ENCODE data around the gene FUCA1.
"Not testable (repeated sequence)": the region's sequence is repeated elsewhere in the genome, so short reads cannot be mapped to it uniquely, and the experiment has no call there.

The FUCA1 gene

DNA sequence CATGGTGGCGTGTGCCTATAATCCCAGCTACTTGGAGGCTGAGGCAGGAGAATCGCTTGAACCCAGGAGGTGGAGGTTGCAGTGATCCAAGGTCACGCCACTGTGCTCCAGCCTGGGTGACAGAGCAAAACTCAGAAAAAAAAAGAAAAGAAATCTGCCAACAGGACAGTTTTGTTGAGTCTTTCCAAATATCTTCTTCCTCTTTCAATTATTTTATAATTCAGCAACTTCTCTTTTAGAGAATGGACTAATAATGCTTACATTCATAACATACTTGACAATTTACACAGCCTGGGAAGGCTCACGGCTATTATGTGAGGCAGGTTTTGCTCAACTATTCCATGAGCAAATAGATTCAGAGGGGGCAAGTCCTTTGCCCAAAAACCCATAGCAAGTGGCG is 27.0 kb upstream of the FUCA1 start:
- DNase-seq: no peak

DNA sequence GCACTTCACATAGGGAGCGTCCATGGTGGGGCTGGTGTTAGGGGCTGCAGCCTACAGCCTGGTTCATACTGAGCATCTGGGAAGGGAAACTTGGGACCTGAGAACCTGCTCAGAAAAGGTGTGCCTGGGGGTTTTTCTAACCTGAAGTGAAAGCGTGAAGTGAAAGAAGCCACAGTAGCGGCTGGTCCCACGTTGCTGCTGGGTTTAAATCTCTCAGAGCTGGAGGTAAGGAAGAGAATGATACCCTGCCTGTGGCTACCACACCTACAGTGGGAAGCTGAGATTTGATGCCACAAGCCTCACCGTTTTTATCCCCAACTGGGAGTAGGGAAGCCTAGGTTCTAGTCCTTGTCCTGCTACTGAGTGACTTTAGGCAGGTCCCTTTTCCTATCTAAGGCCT is 21.0 kb upstream of the FUCA1 start:
- DNase-seq: no peak

DNA sequence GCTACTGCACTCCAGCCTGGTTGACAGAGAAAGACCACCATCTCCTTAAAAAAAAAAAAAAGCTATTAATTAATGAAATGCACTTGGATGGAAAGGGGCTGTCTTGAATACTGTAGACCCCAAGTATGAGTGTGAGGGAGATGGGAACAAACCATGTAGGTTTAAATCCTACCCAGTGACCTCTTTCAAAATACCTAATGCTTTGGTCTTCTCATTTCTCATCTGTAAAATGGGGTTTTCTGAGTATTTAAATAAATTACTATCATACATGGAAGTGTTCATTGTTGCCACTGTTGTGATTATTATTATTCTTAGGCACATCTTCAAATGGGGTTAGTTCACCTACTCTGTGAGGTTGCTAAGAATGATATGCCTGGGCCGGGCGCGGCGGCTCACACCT is 17.1 kb upstream of the FUCA1 start:
- no peak for DNase-seq

DNA sequence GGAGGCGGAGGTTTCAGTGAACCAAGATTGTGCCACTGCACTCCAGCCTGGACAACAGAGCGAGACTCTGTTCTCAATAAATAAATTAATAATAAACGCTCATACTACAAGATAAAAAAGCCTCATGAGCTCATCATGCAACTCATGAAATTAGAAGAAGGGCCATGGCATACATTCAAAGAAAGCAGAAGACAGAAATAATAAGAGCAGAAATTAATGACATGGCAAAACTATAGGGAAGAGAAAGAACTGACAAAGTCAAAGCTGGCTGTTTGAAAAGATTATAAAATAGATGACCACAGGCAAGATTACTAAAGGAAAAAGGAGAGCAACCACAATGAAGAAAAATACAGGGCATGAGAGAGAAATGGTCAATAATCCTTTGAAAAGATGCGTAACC is 14.7 kb upstream of the FUCA1 start:
- no peak for DNase-seq

DNA sequence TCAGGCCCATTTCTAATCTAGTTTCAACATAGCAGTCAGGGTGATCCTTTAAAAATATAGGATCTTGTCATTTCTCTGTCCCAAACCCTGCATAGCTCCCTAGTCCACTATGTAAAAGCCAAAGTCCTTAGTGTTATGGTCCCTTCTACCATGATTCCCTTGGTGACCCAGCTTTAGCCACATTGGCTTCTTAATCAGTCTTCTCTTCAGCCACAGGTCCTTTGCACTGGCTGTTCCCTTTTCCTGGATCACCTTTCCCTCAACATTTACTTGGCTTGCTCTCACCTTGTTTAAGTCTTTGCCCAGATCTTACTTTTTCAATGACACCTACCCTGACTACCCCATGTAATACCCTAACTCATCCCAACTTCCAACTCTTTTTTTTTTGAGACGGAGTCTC is 11.7 kb upstream of the FUCA1 start:
- DNase-seq: no peak

DNA sequence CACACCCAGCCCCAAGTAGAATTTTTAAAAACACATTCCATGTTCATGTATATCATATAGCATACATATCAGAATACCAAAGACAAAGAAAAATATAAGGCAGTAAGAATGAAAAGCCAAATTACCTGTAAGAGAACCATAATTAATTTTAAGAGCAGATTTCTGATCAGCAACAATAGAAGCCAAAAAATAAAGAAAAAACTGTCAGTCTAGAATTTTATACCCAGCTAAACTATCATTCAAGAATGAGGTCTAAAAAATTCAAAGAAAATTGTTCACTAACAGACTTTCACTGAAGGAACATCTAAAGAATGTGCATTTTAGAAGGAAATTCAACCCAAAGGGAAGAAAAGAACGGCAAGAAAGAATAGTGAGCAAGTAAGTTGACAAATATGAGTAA is 10.6 kb upstream of the FUCA1 start:
- no peak for DNase-seq

DNA sequence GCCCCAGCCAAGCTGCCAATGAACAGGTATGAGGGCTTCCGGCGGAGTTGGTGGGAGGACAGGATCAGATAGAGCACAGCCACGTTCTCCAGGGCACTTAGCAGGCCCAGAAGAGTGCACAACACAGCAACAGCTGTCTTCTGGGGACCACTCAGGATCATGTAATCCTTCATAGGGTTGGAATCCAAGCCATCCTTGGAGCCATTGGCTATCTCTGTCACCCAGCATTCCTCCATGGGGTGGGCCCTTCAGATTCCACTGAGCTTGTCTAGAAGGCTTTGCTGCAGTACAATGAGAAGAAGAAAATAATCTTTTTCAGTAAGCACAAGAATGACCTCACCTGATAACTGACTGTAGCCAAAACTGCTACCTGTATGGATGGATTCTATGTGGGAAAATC is 7.3 kb upstream of the FUCA1 start:
- DNase-seq: no peak

DNA sequence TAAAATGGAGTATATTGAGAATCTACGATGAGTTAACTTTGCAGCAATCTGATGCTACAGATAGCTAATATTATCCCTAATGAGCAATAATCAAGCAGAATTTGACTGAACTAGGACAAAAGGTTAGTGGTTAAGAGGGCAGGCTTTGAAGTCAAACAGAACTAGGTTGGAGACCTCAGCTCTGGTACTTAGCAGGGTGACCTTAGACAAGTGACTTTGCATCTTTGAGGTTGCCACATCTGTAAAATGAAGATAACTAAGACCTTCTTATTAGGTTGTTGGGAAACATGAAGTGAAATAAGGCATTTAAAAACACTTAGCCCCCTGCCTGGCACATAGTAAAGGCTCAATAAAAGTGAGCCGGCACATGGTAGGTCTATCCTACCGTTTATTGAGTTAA is 4.3 kb upstream of the FUCA1 start:
- no peak for DNase-seq

DNA sequence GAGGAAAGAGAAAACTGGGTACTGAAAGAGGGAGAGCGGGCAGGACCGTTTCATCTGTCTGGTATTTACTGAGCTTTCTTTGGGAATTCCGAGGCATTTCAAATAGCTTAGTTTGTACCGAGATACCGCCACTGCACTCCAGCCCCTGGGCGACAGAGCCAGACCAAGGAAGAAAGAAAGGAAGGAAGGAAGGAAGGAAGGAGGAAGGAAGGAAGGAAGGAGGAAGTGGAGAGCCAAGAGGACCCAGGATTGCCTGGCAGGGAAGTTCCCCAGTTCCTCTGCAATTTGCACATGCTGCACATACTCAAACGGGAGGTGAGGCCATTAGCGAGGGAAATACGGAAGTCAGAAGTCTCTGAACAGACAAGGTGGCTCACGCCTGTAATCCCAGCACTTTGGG is 961 bp upstream of the FUCA1 start:
- peak; percentile 62 for DNase-seq

DNA sequence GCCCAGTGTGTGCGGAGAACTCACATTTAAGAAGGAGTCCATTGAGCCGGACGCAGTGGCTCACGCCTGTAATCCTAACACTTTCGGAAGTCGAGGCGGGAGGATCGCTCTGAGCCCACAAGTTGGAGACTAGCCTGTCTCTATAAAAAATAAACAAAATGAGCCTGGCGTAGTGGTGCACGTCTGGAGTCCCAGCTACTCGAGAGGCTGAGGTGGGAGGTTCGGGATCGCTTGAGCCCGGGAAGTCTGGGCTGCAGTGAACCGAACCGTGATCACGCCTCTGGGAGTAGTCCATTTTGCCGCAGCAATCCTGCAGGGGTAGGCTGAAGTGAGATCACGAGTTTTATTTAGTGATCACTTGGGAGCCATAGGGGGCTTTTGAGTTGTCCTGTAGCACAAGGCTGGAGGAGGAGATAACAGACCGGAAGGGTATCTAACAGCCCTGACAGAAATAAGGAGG is 497 bp upstream of the FUCA1 start:
- peak; percentile 80 for DNase-seq

DNA sequence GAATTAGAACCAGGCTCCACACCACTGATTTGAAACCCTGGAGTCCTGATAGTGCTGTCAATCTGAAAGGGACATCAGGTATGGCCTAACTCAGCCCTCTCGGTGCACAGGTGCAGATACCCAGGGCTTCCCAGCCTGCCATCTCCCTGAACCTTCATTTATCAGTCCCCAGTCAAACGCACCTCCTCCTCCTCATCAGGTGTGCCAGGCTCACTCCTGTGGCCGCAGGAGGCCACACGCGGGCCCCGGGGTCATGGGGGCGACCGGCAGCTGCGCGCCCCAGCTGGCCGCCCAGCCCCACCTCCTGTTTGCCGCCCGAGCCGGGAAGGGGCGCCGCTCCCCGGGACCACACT is 572 bp downstream of the FUCA1 start:
- DNase-seq: peak; percentile 65

DNA sequence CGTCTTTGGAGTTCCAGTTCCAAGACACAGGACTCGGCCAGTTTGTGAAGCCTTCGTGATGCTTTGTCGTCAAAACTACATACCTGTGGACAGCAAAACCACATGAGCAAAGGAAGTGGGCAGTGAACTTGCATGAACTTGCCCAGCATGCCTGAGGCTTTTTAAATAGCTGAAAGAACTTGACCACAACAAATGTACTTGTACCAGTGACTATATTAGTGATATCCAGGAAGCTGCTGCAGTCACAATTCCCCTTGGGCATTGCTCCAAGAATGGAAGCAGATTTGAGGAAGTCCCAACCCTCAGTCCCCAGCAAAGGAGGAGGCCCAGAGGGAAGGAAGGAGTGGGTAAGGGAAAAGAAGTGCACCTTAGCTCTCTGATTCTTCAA is 2.6 kb downstream of the FUCA1 start:
- DNase-seq: no peak

DNA sequence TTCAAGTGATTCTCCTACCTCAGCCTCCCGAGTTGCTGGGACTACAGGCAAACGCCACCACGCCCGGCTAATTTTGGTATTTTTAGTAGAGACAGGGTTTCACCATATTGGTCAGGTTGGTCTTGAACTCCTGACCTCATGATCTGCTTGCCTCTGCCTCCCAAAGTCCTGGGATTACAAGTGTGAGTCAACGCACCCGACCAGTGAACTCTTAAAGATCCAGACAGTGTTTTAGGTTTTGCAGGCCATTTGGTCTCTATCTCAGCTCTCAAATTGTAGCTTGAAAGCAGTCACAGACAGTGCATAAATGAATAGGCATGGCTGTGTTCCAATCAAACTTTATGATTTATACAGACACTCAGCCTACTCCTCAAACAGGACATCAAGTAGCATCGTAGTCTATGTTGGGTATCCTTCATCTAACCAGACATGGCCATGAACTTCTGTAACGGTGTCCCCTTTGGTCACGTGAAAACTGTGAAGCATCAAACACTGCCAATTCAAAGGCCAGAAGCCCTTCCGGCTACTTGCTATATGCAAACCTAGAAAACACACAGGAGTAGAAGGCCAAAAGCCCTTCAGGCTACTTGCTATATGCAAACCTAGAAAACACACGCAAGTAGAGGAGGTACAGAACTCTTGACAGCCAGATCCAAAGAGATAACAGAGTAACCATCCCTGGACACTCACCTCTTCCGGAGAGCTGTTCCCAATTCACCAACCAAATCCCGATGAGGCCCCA is 3.1 kb downstream of the FUCA1 start:
- no peak for DNase-seq

DNA sequence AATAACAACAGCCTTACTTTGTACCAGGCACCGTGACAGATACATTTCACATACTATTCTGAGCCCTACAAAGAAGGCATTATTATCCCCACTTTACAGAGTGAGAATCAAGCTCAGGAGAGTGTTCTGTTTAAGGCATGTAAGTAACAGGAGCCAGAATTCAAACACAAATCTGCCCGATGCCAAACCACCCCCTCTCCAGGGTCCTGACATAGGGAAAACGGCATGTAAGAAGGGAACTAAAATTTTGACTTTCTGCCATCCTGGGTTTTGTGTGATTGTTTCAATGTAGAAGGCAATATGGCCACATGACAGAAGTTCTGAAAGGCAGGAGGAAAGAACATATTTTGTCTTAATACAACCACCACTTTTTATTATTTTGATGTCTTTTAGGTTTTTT is 5.5 kb downstream of the FUCA1 start:
- no peak for DNase-seq

DNA sequence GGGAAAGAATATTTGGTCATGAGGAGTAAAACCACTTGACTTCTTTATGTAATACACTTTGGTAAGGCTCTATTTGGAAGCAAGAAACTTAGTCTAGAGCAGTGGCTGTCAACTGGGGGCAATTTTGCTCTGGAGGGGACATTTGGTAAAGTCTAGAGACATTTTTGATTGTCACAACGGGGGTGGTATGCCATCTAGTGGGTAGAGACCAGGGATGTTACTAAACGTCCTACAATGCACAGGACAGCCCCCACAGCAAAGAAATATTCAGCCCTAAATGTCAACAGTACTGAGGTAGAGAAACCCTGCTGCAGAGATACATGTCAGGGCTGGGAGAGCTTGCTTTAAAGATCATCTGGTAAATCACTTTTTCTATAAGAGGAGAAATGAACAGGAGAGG is 13.5 kb downstream of the FUCA1 start:
- peak; percentile 28 for DNase-seq

DNA sequence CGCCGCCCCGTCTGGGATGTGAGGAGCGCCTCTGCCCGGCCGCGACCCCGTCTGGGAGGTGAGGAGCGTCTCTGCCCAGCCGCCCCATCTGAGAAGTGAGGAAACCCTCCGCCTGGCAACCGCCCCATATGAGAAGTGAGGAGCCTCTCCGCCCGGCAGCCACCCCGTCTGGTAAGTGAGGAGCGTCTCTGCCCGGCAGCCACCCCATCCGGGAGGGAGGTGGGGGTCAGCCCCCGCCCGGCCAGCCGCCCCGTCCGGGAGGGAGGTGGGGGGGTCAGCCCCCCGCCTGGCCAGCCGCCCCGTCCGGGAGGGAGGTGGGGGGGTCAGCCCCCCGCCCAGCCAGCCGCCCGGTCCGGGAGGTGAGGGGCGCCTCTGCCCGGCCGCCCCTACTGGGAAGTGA is 15.0 kb downstream of the FUCA1 start:
- not testable (repeated sequence) for DNase-seq

DNA sequence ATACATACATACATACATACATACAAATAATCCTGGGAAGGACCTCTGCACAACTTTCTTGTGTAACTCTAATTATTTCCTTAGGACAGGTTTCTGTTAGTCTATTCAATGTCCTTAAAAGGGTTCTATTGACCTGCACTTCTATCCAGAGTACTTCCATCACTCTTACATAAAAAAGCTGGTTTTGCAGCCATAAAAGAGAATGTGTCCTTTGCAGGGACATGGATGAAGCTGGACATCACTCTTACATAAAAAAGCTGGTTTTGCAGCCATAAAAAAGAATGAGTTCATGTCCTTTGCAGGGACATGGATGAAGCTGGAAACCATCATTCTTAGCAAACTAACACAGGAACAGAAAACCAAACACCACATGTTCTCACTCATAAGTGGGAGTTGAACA is 16.7 kb downstream of the FUCA1 start:
- not testable (repeated sequence) for DNase-seq

DNA sequence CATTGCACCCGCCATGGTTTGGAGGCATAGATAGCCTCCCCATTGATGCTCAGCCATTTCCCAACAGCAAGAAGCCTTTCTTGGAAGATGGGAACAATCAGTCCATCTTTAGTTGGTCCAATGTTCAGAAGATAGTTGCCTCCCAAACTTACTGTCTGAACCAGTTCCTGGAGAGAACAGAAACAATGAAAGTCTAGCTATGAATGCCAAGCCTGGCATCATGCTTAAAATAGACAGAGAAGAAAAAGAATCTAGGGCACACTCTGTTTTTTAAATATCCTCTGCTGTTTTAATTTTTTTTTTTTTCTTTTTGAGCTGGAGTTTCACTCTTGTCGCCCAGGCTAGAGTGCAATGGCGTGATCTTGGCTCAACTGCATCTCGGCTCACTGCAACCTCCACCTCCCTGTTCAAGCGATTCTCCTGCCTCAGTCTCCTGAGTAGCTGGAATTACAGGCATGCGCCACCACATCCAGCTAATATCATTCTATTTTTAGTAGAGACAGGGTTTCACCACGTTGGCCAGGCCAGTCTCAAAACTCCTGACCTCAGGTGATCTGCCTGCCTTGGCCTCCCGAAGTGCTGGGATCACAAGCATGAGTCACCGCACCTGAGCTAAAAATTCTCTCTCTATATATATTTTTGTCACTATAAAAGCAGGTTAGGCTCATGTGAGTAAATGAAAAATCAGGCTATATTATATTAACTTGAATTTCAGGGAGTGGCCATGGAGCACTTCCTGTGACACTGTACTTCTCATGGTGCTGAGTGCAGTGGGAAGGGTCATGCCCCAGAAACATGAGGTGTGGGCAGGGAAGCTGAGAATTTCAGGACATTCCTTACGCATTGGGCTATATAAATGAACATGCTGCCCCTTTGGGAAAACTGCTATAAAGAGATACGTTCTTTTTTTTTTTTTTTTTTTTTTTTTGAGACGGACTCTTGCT is 19.1 kb downstream of the FUCA1 start:
- DNase-seq: no peak

DNA sequence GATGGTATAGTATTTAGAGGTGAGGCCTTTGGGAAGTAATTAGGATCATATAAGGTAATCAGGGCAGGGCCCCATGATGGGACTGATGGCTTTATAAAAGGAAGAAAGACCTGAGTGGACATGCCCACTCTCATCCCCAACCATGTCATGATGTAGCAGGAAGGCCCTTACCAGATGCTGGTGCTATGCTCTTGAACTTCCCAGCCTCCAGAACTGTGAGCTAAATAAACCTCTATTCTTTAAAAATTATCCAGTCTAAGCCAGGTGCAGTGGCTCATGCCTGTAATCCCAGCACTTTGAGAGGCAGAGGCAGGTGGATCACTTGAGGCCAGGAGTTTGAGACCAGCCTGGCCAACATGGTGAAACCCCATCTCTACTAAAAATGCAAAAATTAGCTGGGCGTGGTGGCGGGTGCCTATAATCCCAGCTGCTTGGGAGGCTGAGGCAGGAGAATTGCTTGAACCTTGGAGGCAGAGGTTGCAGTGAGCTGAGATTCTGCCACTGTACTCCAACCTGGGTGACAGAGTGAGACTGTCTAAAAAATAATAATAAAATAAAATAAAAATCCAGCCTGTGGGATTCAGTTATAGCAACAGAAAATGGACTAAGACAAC is 20.5 kb downstream of the FUCA1 start:
- not testable (repeated sequence) for DNase-seq

DNA sequence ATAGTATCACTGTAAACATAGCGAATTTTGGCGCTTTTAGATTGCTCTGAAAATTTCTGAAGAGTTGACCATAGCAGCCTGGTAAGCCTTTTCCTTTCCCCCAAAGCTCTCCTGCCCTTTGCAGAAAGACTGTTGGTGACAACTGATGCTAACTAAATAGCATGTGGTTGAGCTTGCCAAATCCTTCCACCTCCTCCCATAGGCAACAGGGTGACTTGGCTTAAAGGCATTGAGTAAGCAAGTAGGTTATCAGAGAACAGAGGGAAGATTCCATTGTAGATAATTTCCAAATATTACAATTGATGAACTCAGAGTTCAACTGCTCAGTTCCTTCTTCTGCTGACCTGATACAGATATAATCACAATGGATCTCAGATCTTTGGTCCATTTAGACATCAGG is 22.9 kb downstream of the FUCA1 start:
- no peak for DNase-seq

DNA sequence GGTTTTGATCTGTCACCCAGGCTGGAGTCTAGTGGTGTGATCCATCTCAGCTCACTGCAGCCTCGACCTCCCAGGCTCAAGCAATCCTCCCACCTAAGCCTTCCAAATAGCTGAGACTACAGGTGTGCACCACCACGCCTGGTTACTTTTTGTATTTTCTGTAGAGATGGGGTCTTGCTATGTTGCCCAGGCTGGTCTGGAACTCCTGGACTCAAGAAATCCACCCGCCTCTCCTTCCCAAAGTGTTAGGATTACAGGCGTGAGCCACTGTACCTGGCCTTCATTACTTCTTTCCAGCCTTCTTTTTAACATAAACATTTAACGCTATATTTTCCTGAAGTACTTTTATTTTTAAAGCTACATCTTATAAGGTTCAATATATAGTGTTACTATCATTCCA is 24.4 kb downstream of the FUCA1 start:
- DNase-seq: no peak

DNA sequence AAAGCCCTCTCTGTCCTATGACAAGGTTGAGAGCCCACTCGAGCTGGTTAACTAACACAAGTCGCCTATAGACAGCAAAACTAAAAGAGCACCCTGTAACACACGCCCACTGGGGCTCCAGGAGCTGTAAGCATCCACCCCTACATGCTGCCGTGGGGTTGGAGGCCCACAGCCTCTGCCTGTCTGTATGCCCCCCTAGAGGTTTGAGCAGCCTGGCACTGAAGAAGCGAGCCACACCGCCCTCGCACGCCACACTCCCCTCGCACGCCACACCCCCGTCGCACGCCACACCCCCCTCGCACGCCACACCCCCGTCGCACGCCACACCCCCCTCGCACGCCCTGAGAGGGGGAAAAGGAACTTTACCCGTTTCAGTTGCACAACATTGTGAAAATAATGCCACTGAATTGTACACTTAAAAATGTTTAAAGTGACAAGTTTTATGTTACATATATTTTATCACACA is 29.7 kb downstream of the FUCA1 start:
- DNase-seq: peak; percentile 84

DNA sequence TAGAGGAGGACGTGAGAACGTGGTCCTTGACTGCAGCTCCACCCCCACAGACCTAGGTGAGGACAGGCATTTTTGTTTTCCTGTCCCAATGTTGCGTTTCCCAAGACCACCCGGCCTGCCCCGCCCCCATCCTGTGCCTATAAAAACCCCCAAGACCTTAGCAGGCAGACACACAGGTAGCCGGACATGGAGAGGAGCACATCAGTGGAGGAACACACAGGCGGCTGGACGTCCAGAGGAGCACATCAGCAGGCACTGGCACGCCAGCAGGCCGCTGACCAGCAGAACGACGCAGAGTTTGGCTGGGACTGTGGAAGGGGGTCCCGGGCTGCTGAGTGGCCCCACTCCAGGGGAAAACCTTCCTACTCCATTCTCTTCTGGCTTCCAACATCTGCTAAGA is 30.2 kb downstream of the FUCA1 start:
- peak; percentile 35 for DNase-seq

DNA sequence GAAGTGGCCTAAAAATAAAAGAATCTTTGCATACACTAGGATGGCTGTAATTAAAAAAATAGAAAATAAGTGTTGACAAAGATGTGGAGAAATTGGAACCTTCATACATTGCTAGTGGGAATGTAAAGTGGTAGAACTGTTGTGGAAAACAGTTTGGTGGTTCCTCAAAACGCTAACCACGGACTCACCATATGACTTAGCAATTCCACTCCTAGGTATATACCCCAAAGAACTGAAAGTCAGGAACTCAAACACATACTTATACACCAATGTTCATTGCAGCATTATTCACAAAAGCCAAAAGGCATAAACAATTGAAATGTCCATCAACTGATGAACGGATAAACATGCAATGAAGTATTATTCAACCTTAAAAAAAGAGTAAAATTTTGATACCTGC is 32.1 kb downstream of the FUCA1 start:
- DNase-seq: no peak
